ENCODE data around the gene MRPS18A. TPM values are rescaled to one million over a fixed set of nuclear protein-coding genes. Genes with fewer than 3 reads are reported as not detected.
"Not testable (repeated sequence)": the region's sequence is repeated elsewhere in the genome, so short reads cannot be mapped to it uniquely, and the experiment has no call there.

MRPS18A gene
- total and polyA plus RNA-seq, 4 donors = 36.4 to 48.4 (median 38.5) TPM

DNA sequence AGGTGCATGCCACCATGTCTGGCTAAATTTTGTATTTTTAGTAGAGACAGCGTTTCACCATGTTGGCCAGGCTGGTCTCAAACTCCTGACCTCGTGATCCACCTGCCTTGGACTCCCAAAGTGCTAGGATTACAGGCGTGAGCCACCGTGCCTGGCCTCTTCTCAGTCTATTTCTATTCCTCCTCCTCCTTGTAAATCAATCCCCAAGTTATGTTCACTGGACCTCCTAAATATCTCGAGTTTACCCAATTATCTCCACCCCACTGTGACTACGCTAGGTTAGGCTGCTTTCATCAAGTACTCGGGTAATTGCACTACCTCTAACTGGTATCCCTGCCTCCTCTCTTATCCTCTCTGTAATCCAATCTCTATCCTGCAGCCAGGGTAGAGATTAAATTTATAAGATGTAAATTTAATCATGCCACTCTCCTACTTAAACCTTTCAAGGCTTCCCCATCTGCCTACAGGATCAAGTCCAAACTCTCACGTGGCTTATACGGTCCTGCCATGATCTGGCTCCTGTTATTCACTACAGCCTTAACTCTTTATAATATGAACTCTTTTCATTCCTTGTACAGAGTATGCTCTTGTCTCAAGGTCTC is 52.8 kb downstream of the MRPS18A start:
- Histone ChIP-seq H3K36me3 (ENCODE audit: control insufficient read depth in 4 of 4, insufficient read depth in 4 of 4, low read length in 4 of 4) (peaks cover 1 to 9% (median 4%) of the 10 kb centered on the region in 4 donors), H3K27ac (ENCODE audit: low read depth in 1 of 2, low read length in 1 of 2) (peak overlapping the region in 1 of 2 donors; percentile 86), H3K4me1 (ENCODE audit: control insufficient read depth in 5 of 5, insufficient read depth in 5 of 5, low read length in 5 of 5) (peaks cover 4 to 17% (median 11%) of the 10 kb centered on the region in 5 donors), H3K4me3 (no peak overlapping the region), H3K9me3 (ENCODE audit: control insufficient read depth in 4 of 4, insufficient read depth in 3 of 4, low read length in 3 of 4) (no peaks in the 10 kb centered on the region), H3K27me3 (ENCODE audit: control insufficient read depth in 3 of 3, insufficient read depth in 3 of 3, low read length in 2 of 3) (no peaks in the 10 kb centered on the region), H3K9ac (ENCODE audit: insufficient read depth in 1 of 2, low read length in 2 of 2) (peak overlapping the region in 1 of 2 donors; percentile 73)
- ATAC-seq (ENCODE audit: insufficient read depth, low FRiP score) (no peak), DNase-seq (no peak)
- TF ChIP-seq, protein P1, sequence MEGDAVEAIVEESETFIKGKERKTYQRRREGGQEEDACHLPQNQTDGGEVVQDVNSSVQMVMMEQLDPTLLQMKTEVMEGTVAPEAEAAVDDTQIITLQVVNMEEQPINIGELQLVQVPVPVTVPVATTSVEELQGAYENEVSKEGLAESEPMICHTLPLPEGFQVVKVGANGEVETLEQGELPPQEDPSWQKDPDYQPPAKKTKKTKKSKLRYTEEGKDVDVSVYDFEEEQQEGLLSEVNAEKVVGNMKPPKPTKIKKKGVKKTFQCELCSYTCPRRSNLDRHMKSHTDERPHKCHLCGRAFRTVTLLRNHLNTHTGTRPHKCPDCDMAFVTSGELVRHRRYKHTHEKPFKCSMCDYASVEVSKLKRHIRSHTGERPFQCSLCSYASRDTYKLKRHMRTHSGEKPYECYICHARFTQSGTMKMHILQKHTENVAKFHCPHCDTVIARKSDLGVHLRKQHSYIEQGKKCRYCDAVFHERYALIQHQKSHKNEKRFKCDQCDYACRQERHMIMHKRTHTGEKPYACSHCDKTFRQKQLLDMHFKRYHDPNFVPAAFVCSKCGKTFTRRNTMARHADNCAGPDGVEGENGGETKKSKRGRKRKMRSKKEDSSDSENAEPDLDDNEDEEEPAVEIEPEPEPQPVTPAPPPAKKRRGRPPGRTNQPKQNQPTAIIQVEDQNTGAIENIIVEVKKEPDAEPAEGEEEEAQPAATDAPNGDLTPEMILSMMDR (IDR thresholded peaks at IDR 0.05; ENCODE audit: control extremely low read depth, extremely low read depth) = no peak
- WGBS, 2 donors = 80 to 88% methylated on average over 9 of the region's 9 CpGs

GRCh38 chr6:43633002-43633401 is 54.6 kb downstream of the MRPS18A start:
- not testable (repeated sequence) for H3K9me3 ChIP-seq (ENCODE audit: control insufficient read depth in 4 of 4, insufficient read depth in 3 of 4, low read length in 3 of 4); H3K9ac ChIP-seq (ENCODE audit: insufficient read depth in 1 of 2, low read length in 2 of 2); H3K27ac ChIP-seq (ENCODE audit: low read depth in 1 of 2, low read length in 1 of 2); H3K36me3 ChIP-seq (ENCODE audit: control insufficient read depth in 4 of 4, insufficient read depth in 4 of 4, low read length in 4 of 4); H3K27me3 ChIP-seq (ENCODE audit: control insufficient read depth in 3 of 3, insufficient read depth in 3 of 3, low read length in 2 of 3); DNase-seq; H3K4me3 ChIP-seq; ATAC-seq (ENCODE audit: insufficient read depth, low FRiP score)
- 92 to 93% methylated on average over 7 of the region's 7 CpGs for WGBS, 2 donors
- H3K4me1 ChIP-seq (ENCODE audit: control insufficient read depth in 5 of 5, insufficient read depth in 5 of 5, low read length in 5 of 5) = peaks cover 4 to 21% (median 11%) of the 10 kb centered on the region in 5 donors

- Histone ChIP-seq H3K9ac (ENCODE audit: insufficient read depth in 1 of 2, low read length in 2 of 2) (no peak overlapping the region), H3K27ac (ENCODE audit: low read depth in 1 of 2, low read length in 1 of 2) (no peak overlapping the region), H3K27me3 (ENCODE audit: control insufficient read depth in 3 of 3, insufficient read depth in 3 of 3, low read length in 2 of 3) (no peaks in the 10 kb centered on the region), H3K36me3 (ENCODE audit: control insufficient read depth in 4 of 4, insufficient read depth in 4 of 4, low read length in 4 of 4) (peaks cover 0 to 7% (median under 1%) of the 10 kb centered on the region in 4 donors), H3K4me1 (ENCODE audit: control insufficient read depth in 5 of 5, insufficient read depth in 5 of 5, low read length in 5 of 5) (peaks cover 3 to 30% (median 10%) of the 10 kb centered on the region in 5 donors), H3K4me3 (no peak overlapping the region), H3K9me3 (ENCODE audit: control insufficient read depth in 4 of 4, insufficient read depth in 3 of 4, low read length in 3 of 4) (no peaks in the 10 kb centered on the region)
- TF ChIP-seq, protein P1 (IDR thresholded peaks at IDR 0.05; ENCODE audit: control extremely low read depth, extremely low read depth) = no peak
- 95 to 96% methylated on average over 1 of the region's 1 CpG for WGBS, 2 donors
- ATAC-seq (ENCODE audit: insufficient read depth, low FRiP score) (no peak), DNase-seq (peak in 1 of 3 donors; percentile 6)
These were observed 56.5 kb downstream of the MRPS18A start for GRCh38 chr6:43630980-43631619.

DNA sequence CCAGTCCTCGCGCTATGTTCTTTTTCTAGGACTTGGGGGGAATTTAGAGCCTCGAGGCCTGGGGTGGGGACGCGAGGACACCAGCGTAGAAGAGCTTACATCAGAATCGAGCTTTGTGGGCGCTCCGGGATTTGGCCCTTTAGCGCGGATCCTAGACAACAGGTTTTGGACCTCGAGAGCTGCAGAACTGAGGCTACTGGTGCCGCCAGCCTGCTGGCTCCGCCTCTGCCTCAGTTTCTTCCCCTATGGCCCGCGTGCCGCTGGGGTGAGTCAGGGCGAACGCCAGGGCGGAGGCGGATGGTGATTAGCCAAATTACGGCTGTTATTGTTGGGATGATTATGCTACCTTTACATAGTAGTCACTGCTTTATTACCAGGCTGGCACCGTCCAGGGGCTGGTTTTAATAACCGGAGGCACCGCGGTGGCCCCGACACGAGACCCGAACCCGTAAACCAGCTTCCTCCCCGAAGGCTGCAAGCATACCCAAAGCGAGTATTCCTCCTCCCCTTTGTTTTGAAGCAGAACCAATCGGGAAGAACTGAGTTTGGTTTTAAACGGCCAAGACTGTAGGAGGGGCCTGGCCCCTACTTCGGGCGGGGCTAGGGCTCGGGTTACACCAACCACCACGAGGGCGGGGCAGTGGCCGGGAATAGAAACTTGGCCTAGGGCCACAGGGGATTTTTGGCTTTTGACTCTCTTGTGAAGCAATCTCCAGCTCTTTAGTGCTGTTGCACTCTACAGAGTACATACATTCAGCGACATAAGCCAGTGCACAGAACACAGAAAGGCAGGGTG is 57.9 kb downstream of the MRPS18A start:
- peak; percentile 87 for ATAC-seq (ENCODE audit: insufficient read depth, low FRiP score)
- peak; percentile 99 to 100 (median 100) for DNase-seq
- H3K9me3 ChIP-seq (ENCODE audit: control insufficient read depth in 4 of 4, insufficient read depth in 3 of 4, low read length in 3 of 4) = no peaks in the 10 kb centered on the region
- TF ChIP-seq, protein P1 (IDR thresholded peaks at IDR 0.05; ENCODE audit: control extremely low read depth, extremely low read depth) = no peak
- peak overlapping the region; percentile 78 to 94 for H3K9ac ChIP-seq (ENCODE audit: insufficient read depth in 1 of 2, low read length in 2 of 2)
- H3K4me1 ChIP-seq (ENCODE audit: control insufficient read depth in 5 of 5, insufficient read depth in 5 of 5, low read length in 5 of 5) = peaks cover 3 to 25% (median 8%) of the 10 kb centered on the region in 5 donors
- 0% methylated on average over 41 of the region's 41 CpGs for WGBS, 2 donors
- no peaks in the 10 kb centered on the region for H3K27me3 ChIP-seq (ENCODE audit: control insufficient read depth in 3 of 3, insufficient read depth in 3 of 3, low read length in 2 of 3)
- peak overlapping the region; percentile 96 to 99 for H3K27ac ChIP-seq (ENCODE audit: low read depth in 1 of 2, low read length in 1 of 2)
- H3K4me3 ChIP-seq = peak overlapping the region; percentile 57
- H3K36me3 ChIP-seq (ENCODE audit: control insufficient read depth in 4 of 4, insufficient read depth in 4 of 4, low read length in 4 of 4) = peaks cover 4 to 20% (median 12%) of the 10 kb centered on the region in 4 donors
